Cardiac muscle cell (in vitro differentiated cells and primary cell): ENCODE measurements around the gene GEMIN8. TPM values are rescaled to one million over a fixed set of nuclear protein-coding genes. Genes with fewer than 3 reads are reported as not detected.

Source experiments
- DNase-seq, 2 donors: peaks; one replicate each; pipeline versions ENCODE4 v3.0.0 to v3.0.0-alpha.2; 2010 to 2017; ENCODE audit warnings: low read depth in 1 of 2, low spot score in 1 of 2
- H3K27ac ChIP-seq: fragments of 200-600 bp; sonication (generic); 2 replicates; pipeline ENCODE4 v1.5.1; 2016
- H3K27me3 ChIP-seq: fragments of 200-600 bp; sonication (generic); 2 replicates; pipeline ENCODE4 v1.6.0; 2016; ENCODE audit warnings: control low read depth
- H3K36me3 ChIP-seq: fragments of 200-600 bp; sonication (generic); 2 replicates; pipeline ENCODE4 v1.5.1; 2016; ENCODE audit warnings: control low read depth
- H3K4me1 ChIP-seq: fragments of 200-600 bp; sonication (generic); 2 replicates; pipeline ENCODE4 v1.8.1; 2017; ENCODE audit warnings: low read depth, mild to moderate bottlenecking, mixed run types
- H3K4me3 ChIP-seq: fragments of 200-600 bp; sonication (generic); 2 replicates; pipeline ENCODE4 v1.5.1; 2016; ENCODE audit warnings: mild to moderate bottlenecking
- H3K9me3 ChIP-seq: fragments of 200-600 bp; sonication (generic); 2 replicates; pipeline ENCODE4 v1.5.1; 2017; ENCODE audit warnings: low read depth, mild to moderate bottlenecking, control low read depth
- polyA plus RNA-seq: library from polyadenylated mRNA; unstranded; fragments of >200 nt; fragmentation: Nextera tagmentation; extraction: Ambion mirVana; gene quantifications from 2 replicates; pipeline ENCODE4 v1.2.1, GENCODE V29; 2016
- total RNA-seq: library from RNA; depleted of rRNA; stranded (reverse); fragments of >200 nt; gene quantifications from 2 replicates; pipeline ENCODE4 v1.2.3, GENCODE V29; 2016
- TF ChIP-seq, protein P1 (sequence below): IDR thresholded peaks from 2 replicates; pipeline ENCODE4 v1.5.1; 2012; ENCODE audit warnings: low read depth, mild to moderate bottlenecking, low read length

The GEMIN8 gene
- total and polyA plus RNA-seq, 2 experiments from 2014 or later, result 19.5 to 41.6 TPM

DNA sequence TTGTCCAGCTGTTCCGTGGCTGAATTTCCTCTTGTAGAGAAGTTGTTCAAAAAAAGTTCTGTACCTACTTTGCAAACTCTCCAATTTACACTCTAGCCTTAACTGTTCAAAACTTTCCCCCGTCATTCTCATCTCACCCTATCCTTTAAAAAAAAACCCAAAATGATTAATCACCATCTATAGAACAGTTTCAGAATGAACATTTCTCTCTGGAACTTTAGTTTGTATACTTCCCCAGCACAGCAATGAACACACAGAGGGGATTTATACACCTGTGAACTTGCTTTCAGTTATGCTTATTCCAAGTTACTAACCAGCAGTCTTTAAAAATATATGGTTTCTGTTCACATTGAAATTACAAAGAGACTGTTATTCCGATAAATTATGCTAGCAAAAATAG, 1.2 kb downstream of the GEMIN8 start:
- peak overlapping the region; percentile 45 for H3K4me3 ChIP-seq
- TF ChIP-seq, protein P1, sequence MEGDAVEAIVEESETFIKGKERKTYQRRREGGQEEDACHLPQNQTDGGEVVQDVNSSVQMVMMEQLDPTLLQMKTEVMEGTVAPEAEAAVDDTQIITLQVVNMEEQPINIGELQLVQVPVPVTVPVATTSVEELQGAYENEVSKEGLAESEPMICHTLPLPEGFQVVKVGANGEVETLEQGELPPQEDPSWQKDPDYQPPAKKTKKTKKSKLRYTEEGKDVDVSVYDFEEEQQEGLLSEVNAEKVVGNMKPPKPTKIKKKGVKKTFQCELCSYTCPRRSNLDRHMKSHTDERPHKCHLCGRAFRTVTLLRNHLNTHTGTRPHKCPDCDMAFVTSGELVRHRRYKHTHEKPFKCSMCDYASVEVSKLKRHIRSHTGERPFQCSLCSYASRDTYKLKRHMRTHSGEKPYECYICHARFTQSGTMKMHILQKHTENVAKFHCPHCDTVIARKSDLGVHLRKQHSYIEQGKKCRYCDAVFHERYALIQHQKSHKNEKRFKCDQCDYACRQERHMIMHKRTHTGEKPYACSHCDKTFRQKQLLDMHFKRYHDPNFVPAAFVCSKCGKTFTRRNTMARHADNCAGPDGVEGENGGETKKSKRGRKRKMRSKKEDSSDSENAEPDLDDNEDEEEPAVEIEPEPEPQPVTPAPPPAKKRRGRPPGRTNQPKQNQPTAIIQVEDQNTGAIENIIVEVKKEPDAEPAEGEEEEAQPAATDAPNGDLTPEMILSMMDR, result no peak
- no peak overlapping the region for H3K27ac ChIP-seq
- no peaks in the 10 kb centered on the region for H3K9me3 ChIP-seq
- H3K36me3 ChIP-seq, result no peaks in the 10 kb centered on the region
- no peak for DNase-seq
- no peaks in the 10 kb centered on the region for H3K4me1 ChIP-seq
- no peaks in the 10 kb centered on the region for H3K27me3 ChIP-seq

DNA sequence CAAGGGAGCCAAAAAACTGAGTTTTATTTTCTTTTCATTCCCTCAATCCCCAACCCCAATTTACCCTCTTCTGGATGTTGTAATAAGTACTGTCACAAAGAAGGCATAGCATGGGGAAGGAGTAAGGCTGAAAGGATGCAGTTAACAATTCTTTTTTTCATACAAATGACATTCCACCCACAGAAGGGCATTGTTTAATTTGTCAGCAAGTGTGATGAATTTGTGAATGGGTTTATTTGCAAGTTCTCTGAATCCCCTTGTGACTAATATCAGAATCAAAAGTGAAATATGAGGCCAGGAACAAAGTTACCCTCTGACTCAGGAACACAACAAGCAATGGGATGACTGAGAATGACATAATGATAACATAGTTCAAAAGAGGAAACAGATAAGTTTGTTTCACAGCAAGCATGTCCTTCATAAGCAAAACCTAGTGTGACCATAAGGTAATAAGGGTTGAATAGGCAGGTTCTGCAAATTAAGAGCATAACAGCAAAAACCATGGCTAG, 2.1 kb downstream of the GEMIN8 start:
- no peaks in the 10 kb centered on the region for H3K27me3 ChIP-seq
- no peaks in the 10 kb centered on the region for H3K9me3 ChIP-seq
- H3K4me3 ChIP-seq, result no peak overlapping the region
- no peak overlapping the region for H3K27ac ChIP-seq
- H3K36me3 ChIP-seq, result no peaks in the 10 kb centered on the region
- DNase-seq, result peak in 1 of 2 donors; percentile 38
- H3K4me1 ChIP-seq, result no peaks in the 10 kb centered on the region
- TF ChIP-seq, protein P1, result no peak

DNA sequence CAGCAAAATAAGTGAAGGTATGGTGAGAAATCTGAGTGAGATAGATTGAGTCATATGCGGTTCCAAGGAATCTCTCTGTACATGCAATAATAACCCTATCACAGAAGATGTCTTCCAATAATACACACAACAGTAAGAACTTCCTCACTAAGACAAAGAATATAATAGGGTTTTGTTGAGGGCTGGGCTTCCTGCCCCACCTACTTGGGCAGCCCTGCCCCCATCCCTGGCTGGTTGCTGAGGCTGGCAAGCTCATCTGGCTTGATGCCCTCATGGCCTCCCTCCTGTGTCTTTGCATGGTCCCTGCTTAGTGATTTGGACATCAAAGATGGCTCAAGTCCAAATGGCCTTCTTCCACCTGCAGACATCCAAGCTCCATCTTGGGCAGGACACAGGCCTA, 2.7 kb downstream of the GEMIN8 start:
- DNase-seq, result peak in 1 of 2 donors; percentile 25
- Histone ChIP-seq H3K27ac (no peak overlapping the region), H3K27me3 (no peaks in the 10 kb centered on the region), H3K9me3 (no peaks in the 10 kb centered on the region), H3K36me3 (no peaks in the 10 kb centered on the region), H3K4me3 (no peak overlapping the region), H3K4me1 (no peaks in the 10 kb centered on the region)
- TF ChIP-seq, protein P1, result no peak

DNA sequence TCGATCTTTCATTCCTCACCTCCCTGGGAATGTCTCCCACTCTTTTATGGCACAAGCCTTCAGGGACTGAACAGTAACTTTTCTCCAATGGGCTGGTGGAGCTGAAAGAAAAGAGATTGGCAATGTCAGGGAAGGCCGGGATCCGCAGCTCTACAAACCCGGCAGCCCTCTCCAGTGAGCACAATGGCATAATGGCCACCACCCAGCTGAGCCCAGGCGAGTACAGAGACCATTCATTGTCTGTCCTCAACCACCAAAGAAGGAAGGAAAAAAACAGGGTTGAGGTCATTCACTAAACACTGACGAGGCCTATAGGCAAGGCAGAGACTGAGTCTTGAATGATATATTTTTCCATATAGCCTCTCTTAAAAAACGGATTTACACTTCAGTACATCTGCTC, 3.6 kb downstream of the GEMIN8 start:
- DNase-seq, result no peak
- no peaks in the 10 kb centered on the region for H3K27me3 ChIP-seq
- no peak overlapping the region for H3K4me3 ChIP-seq

DNA sequence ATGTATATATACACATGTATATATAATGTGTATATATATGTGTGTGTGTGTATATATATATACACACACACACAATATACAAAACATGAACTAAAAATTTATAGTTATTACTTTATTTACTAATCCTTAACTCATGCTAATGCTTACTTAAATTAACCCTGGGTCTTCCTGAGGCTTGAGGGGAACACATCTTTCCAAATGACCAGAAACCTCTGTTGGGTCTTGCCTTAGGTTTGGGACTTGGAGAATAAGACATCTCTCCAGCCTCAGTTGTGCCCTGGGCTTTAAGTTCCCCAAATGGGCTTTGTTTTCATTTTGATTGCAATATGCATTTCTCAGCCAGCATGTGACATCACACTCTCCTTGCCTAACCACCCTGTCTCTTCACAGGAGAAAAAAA, 7.7 kb downstream of the GEMIN8 start:
- Histone ChIP-seq H3K27me3 (no peaks in the 10 kb centered on the region), H3K4me1 (no peaks in the 10 kb centered on the region), H3K27ac (no peak overlapping the region), H3K36me3 (no peaks in the 10 kb centered on the region), H3K9me3 (no peaks in the 10 kb centered on the region), H3K4me3 (no peak overlapping the region)
- DNase-seq, result peak in 1 of 2 donors; percentile 6
- TF ChIP-seq, protein P1, result no peak

More for the DNA sequence above, 3.6 kb downstream of the GEMIN8 start:
- H3K36me3 ChIP-seq, result no peaks in the 10 kb centered on the region
- TF ChIP-seq, protein P1, result no peak
- no peaks in the 10 kb centered on the region for H3K9me3 ChIP-seq
- H3K27ac ChIP-seq, result no peak overlapping the region
- H3K4me1 ChIP-seq, result no peaks in the 10 kb centered on the region
